ENCODE measurements around the gene POMT2. TPM values are rescaled to one million over a fixed set of nuclear protein-coding genes. Genes with fewer than 3 reads are reported as not detected.

POMT2 gene
- total RNA-seq, 2 donors from 2014 or later: 13.0 to 37.7 TPM

DNA sequence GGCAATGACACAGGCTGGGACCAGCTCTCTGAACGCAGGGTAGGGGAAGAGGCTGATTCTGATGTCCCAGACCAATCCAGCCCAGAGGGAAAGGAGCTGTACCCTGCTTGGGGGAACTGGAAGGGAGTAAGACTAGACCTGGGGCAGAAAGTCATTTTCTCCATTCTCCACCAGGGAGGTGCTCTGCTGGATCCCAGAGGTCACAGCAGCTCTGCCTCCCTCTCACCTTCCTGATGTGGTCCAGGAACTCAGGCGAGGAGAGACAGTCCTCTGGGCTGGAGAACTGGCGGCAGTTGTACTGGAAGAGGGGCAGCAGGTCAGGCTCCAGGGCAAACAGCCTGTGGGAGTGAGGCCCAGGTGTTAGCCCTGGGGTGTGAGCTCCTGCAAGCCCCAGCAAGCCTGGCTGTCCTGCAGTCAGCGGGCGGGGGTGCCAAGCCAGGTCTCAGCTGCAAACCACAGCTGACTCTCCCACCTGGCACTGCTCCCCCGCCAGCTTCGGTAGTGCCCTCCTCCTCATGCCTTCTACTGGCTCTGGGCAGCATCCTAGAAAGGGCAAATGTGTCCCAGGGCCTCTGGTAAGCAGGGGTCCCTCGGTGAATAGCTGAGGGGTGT lies 51.6 kb downstream of the POMT2 start:
- no peaks in the 10 kb centered on the region for H3K36me3 ChIP-seq
- DNase-seq: no peak
- peaks cover 15% of the 10 kb centered on the region for H3K27me3 ChIP-seq
- no peak overlapping the region for H3K4me3 ChIP-seq
- intact Hi-C loops (cut with DNase I): no loop called here
- TF ChIP-seq, protein P1, sequence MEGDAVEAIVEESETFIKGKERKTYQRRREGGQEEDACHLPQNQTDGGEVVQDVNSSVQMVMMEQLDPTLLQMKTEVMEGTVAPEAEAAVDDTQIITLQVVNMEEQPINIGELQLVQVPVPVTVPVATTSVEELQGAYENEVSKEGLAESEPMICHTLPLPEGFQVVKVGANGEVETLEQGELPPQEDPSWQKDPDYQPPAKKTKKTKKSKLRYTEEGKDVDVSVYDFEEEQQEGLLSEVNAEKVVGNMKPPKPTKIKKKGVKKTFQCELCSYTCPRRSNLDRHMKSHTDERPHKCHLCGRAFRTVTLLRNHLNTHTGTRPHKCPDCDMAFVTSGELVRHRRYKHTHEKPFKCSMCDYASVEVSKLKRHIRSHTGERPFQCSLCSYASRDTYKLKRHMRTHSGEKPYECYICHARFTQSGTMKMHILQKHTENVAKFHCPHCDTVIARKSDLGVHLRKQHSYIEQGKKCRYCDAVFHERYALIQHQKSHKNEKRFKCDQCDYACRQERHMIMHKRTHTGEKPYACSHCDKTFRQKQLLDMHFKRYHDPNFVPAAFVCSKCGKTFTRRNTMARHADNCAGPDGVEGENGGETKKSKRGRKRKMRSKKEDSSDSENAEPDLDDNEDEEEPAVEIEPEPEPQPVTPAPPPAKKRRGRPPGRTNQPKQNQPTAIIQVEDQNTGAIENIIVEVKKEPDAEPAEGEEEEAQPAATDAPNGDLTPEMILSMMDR (IDR thresholded peaks at IDR 0.05): no peak
- H3K9me3 ChIP-seq: no peaks in the 10 kb centered on the region
- no peak overlapping the region for H3K27ac ChIP-seq
- no peak overlapping the region for H3K9ac ChIP-seq (ENCODE audit: low read depth in 2 of 2, low read length in 2 of 2)
- no peaks in the 10 kb centered on the region for H3K4me1 ChIP-seq

DNA sequence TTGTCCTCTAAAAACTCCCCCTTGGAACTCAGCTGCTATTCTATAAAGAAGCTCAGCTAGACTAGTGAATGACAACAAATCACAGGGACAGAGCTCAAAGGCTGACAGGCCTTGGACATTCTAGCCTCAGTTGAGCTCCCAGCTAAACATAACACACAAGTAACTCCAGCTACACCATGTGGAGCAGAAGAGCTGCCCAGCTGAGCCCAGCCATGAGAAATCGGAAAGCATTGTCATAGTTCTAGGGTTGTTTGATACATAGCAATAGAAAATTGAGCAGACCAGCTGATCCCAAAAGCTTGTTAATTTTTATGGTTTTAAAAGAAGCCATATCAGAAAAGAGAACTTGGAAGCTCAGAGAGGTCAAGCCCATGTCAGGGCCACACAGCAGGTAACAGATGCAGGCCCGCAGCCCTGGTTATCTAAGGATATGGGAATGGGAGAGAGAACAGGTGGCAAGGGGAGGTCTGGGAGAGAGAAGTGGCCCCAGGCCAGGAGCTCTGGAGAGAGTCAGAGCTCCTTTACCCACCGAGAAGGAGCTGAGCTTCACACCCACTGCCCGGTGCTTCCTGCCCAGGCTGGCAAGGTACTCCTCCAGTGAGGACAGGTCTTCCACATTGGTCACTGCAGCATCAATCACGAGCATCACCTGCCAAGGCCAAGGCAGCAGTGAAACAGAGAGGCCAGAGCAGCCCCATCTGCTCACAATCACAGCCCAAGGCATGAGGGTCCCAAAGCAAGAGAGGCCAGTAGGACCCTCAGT lies 52.6 kb downstream of the POMT2 start:
- Histone ChIP-seq H3K27ac (no peak overlapping the region), H3K9ac (ENCODE audit: low read depth in 2 of 2, low read length in 2 of 2) (no peak overlapping the region), H3K4me1 (no peaks in the 10 kb centered on the region), H3K27me3 (peaks cover 15% of the 10 kb centered on the region), H3K4me3 (no peak overlapping the region), H3K9me3 (no peaks in the 10 kb centered on the region), H3K36me3 (no peaks in the 10 kb centered on the region)
- no peak for DNase-seq
- intact Hi-C loops (cut with DNase I): no loop called here
- TF ChIP-seq, protein P1 (IDR thresholded peaks at IDR 0.05): no peak

DNA sequence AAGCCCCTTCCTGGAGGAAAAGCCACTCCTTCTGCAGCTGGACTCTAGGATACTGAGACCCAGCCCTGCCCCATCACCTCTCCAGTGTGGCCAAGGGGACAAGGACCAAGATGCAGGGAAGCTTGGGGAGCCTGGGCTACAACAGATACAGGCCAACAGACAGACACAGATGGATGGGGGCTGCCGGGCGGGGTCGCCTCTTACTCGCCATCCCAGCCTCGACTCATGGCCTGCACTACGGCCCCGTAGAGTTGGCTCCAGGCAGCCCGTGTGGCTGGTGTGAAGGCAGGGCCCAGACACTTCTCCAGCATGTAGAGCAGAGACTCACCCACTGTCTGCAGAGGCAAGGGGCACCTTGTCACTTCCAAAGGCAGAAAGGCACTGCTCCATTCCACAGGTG lies 54.3 kb downstream of the POMT2 start:
- H3K9me3 ChIP-seq: no peaks in the 10 kb centered on the region
- H3K27me3 ChIP-seq: peaks cover 12% of the 10 kb centered on the region
- DNase-seq: no peak
- H3K9ac ChIP-seq (ENCODE audit: low read depth in 2 of 2, low read length in 2 of 2): no peak overlapping the region
- H3K36me3 ChIP-seq: no peaks in the 10 kb centered on the region
- no peak overlapping the region for H3K27ac ChIP-seq
- no peak overlapping the region for H3K4me3 ChIP-seq
- no peaks in the 10 kb centered on the region for H3K4me1 ChIP-seq
- intact Hi-C loops (cut with DNase I): no loop called here
- TF ChIP-seq, protein P1 (IDR thresholded peaks at IDR 0.05): no peak

DNA sequence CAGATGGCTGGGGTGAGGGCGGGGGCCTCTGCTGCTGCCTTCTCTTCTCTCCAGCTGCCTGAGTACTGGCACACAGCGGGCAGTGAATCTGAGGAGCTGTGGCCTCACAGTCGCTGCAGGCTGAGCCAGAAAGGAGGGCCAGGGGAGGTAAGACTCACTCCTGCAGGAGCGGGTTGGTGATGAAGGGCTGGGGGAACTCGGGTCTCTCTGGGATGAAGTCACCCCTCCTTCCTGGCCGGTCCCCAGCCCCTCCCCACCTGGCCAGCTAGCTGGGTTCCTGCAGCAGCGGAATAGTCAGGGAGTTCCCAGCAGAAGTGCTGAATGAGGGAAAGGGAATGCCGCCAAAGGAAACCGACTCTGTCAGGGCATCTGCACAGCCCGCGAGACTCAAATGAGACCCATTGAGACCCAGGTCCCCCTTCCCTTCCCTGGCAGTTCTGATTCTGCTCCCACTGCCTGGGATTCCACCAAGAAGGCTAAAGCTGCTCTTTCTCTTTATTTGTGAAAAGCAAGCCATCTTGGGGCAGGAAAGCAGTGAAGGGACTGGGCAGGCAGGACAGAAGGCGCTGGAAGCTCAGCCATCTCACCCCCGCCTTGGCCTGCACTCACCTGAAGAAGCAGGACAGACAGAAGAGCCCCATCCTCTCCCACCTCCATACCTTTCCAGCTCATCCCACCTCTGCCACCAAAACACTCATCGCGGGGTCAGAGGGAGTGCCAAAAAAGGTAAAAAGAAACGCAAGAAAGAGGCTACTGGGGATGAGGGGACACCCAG lies 54.9 kb downstream of the POMT2 start:
- intact Hi-C loops (cut with DNase I): no loop called here
- Histone ChIP-seq H3K27ac (no peak overlapping the region), H3K4me3 (no peak overlapping the region), H3K4me1 (no peaks in the 10 kb centered on the region), H3K9ac (ENCODE audit: low read depth in 2 of 2, low read length in 2 of 2) (no peak overlapping the region), H3K9me3 (no peaks in the 10 kb centered on the region), H3K27me3 (peaks cover 6% of the 10 kb centered on the region), H3K36me3 (no peaks in the 10 kb centered on the region)
- TF ChIP-seq, protein P1 (IDR thresholded peaks at IDR 0.05): no peak
- no peak for DNase-seq

DNA sequence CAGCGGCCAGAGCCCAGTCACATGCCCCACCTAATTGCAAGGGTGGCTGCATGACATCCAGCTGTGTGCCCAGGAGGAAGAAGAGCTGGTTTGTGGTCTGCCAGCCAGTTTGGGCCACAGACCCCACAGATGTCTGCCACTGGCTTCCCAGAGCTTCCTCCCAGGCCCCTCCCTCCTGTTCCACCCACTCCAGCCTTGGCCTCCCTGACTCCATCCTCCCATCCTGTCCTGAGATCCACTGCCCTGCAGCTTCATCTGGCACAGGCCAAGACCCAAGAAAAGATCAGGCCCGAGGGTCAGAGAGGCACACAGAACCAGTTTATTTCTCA lies 55.5 kb downstream of the POMT2 start:
- Histone ChIP-seq H3K27ac (no peak overlapping the region), H3K9ac (ENCODE audit: low read depth in 2 of 2, low read length in 2 of 2) (no peak overlapping the region), H3K36me3 (no peaks in the 10 kb centered on the region), H3K4me3 (no peak overlapping the region), H3K27me3 (no peaks in the 10 kb centered on the region), H3K9me3 (no peaks in the 10 kb centered on the region), H3K4me1 (no peaks in the 10 kb centered on the region)
- intact Hi-C loops (cut with DNase I): no loop called here
- no peak for DNase-seq
- TF ChIP-seq, protein P1 (IDR thresholded peaks at IDR 0.05): no peak

Data from colonic mucosa (tissue), 4 donors.